HCT116 (cell line): Measurements from ENCODE around the gene UBE3B.

Source experiments
- ELF1 ChIP-seq: IDR thresholded peaks from 2 replicates; pipeline ENCODE4 v1.6.1; 2012; ENCODE audit warnings: low read depth, borderline replicate concordance
- EZH2 ChIP-seq: fragments of 200-600 bp; sonication (generic); IDR thresholded peaks from 2 replicates; pipeline ENCODE4 v1.6.1; 2017; ENCODE audit warnings: antibody characterized with exemption, mixed run types
- FOSL1 ChIP-seq: IDR thresholded peaks from 2 replicates; pipeline ENCODE4 v1.6.1; 2012; ENCODE audit warnings: low read depth
- POLR2AphosphoS5 ChIP-seq: IDR thresholded peaks from 2 replicates; pipeline ENCODE4 v1.6.1; 2011; ENCODE audit warnings: mild to moderate bottlenecking, low read depth, low read length, moderate library complexity
- SIN3A ChIP-seq: IDR thresholded peaks from 2 replicates; pipeline ENCODE4 v1.6.1; 2012; ENCODE audit warnings: low read depth
- ZFX ChIP-seq: fragments of 450-650 bp; IDR thresholded peaks from 2 replicates; pipeline ENCODE4 v1.6.1; 2017
- TF ChIP-seq, protein P1 (sequence below), 3 experiments: fragments of 200-600 bp in 1 of 3; sonication (generic) in 1 of 3; IDR thresholded peaks in 2 of 3; conservative IDR thresholded peaks in 1 of 3; 2 replicates each; pipeline ENCODE4 v1.5.1; 2012 to 2017; ENCODE audit warnings: low read depth in 2 of 3, low read length in 2 of 3, antibody characterized with exemption in 1 of 3, borderline replicate concordance in 1 of 3, control low read depth in 1 of 3, mild to moderate bottlenecking in 1 of 3, mixed read lengths in 1 of 3, mixed run types in 1 of 3, moderate library complexity in 1 of 3; ENCODE audit not compliant: insufficient read depth in 1 of 3
- TF ChIP-seq, protein P2 (sequence below): IDR thresholded peaks from 2 replicates; pipeline ENCODE4 v1.6.1; 2012; ENCODE audit warnings: low read depth
- TF ChIP-seq, protein P3 (sequence below): IDR thresholded peaks from 2 replicates; pipeline ENCODE4 v1.6.1; 2012
- TF ChIP-seq, protein P4 (sequence below): IDR thresholded peaks from 2 replicates; pipeline ENCODE4 v1.6.1; 2012
- TF ChIP-seq, protein P5 (sequence below): IDR thresholded peaks from 2 replicates; pipeline ENCODE4 v1.6.1; 2011; ENCODE audit warnings: mild to moderate bottlenecking, low read length, moderate library complexity; ENCODE audit not compliant: insufficient replicate concordance; ENCODE audit errors: extremely low read depth

DNA sequence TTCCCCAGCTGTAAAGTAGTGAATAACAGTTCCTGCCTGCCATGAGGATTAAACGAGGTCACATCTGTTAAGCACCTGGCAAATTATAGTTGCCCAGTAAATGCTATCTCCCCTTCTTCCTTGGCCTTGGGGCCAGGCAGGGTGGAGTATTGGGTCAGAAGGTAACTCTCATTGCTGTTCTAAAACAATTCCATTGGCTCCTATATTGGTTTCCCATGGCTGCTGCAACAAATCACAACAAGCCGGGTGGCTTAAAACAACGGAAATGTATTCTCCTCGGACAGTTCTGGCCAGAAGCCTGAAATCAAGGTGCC lies 63.9 kb downstream of the UBE3B start:
- TF ChIP-seq, protein P1, sequence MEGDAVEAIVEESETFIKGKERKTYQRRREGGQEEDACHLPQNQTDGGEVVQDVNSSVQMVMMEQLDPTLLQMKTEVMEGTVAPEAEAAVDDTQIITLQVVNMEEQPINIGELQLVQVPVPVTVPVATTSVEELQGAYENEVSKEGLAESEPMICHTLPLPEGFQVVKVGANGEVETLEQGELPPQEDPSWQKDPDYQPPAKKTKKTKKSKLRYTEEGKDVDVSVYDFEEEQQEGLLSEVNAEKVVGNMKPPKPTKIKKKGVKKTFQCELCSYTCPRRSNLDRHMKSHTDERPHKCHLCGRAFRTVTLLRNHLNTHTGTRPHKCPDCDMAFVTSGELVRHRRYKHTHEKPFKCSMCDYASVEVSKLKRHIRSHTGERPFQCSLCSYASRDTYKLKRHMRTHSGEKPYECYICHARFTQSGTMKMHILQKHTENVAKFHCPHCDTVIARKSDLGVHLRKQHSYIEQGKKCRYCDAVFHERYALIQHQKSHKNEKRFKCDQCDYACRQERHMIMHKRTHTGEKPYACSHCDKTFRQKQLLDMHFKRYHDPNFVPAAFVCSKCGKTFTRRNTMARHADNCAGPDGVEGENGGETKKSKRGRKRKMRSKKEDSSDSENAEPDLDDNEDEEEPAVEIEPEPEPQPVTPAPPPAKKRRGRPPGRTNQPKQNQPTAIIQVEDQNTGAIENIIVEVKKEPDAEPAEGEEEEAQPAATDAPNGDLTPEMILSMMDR (IDR thresholded peaks at IDR 0.05 in 2 of 3, conservative IDR thresholded peaks at IDR 0.05 in 1 of 3; ENCODE audit: borderline replicate concordance in 1 of 3, insufficient read depth in 1 of 3, low read depth in 2 of 3, low read length in 2 of 3), result no peak
- TF ChIP-seq, protein P2, sequence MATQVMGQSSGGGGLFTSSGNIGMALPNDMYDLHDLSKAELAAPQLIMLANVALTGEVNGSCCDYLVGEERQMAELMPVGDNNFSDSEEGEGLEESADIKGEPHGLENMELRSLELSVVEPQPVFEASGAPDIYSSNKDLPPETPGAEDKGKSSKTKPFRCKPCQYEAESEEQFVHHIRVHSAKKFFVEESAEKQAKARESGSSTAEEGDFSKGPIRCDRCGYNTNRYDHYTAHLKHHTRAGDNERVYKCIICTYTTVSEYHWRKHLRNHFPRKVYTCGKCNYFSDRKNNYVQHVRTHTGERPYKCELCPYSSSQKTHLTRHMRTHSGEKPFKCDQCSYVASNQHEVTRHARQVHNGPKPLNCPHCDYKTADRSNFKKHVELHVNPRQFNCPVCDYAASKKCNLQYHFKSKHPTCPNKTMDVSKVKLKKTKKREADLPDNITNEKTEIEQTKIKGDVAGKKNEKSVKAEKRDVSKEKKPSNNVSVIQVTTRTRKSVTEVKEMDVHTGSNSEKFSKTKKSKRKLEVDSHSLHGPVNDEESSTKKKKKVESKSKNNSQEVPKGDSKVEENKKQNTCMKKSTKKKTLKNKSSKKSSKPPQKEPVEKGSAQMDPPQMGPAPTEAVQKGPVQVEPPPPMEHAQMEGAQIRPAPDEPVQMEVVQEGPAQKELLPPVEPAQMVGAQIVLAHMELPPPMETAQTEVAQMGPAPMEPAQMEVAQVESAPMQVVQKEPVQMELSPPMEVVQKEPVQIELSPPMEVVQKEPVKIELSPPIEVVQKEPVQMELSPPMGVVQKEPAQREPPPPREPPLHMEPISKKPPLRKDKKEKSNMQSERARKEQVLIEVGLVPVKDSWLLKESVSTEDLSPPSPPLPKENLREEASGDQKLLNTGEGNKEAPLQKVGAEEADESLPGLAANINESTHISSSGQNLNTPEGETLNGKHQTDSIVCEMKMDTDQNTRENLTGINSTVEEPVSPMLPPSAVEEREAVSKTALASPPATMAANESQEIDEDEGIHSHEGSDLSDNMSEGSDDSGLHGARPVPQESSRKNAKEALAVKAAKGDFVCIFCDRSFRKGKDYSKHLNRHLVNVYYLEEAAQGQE, result no peak
- no peak for TF ChIP-seq POLR2AphosphoS5
- TF ChIP-seq EZH2, result no peak
- TF ChIP-seq ZFX, result no peak
- TF ChIP-seq, protein P3, sequence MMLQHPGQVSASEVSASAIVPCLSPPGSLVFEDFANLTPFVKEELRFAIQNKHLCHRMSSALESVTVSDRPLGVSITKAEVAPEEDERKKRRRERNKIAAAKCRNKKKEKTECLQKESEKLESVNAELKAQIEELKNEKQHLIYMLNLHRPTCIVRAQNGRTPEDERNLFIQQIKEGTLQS, result no peak
- TF ChIP-seq, protein P4, sequence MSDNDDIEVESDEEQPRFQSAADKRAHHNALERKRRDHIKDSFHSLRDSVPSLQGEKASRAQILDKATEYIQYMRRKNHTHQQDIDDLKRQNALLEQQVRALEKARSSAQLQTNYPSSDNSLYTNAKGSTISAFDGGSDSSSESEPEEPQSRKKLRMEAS, result no peak
- TF ChIP-seq SIN3A, result no peak
- TF ChIP-seq, protein P5, sequence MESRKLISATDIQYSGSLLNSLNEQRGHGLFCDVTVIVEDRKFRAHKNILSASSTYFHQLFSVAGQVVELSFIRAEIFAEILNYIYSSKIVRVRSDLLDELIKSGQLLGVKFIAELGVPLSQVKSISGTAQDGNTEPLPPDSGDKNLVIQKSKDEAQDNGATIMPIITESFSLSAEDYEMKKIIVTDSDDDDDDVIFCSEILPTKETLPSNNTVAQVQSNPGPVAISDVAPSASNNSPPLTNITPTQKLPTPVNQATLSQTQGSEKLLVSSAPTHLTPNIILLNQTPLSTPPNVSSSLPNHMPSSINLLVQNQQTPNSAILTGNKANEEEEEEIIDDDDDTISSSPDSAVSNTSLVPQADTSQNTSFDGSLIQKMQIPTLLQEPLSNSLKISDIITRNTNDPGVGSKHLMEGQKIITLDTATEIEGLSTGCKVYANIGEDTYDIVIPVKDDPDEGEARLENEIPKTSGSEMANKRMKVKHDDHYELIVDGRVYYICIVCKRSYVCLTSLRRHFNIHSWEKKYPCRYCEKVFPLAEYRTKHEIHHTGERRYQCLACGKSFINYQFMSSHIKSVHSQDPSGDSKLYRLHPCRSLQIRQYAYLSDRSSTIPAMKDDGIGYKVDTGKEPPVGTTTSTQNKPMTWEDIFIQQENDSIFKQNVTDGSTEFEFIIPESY, result no peak
- no peak for TF ChIP-seq FOSL1
- TF ChIP-seq ELF1, result no peak
